Measurements from ENCODE around the gene IGSF9B. TPM values are rescaled to one million over a fixed set of nuclear protein-coding genes. Genes with fewer than 3 reads are reported as not detected.

Gene IGSF9B
- total and polyA plus RNA-seq, 2 of the 13 experiments (the other 11 are each of a cell fraction or from before 2014, with no cell fraction given) = not detected

GRCh38 chr11:133921513-133921912, 35.3 kb downstream of the IGSF9B start (continued):
- no peak for TF ChIP-seq ZBTB40 (IDR thresholded peaks at IDR 0.05)
- no peak for TF ChIP-seq ZBTB40 (CRISPR knock-in tag; IDR thresholded peaks at IDR 0.05)
- TF ChIP-seq HNRNPH1 (optimal IDR thresholded peaks at IDR 0.05; ENCODE audit: low read depth, low read length) = no peak
- no peak for TF ChIP-seq MAFK (conservative IDR thresholded peaks at IDR 0.05 in 1 of 2, IDR thresholded peaks at IDR 0.05 in 1 of 2; ENCODE audit: low read length in 2 of 2)

GRCh38 chr11:133921026-133921425, 35.7 kb downstream of the IGSF9B start:
- no peak for DNase-seq (ENCODE audit: low spot score)
- 79% methylated on average over 6 of the region's 33 CpGs for WGBS (ENCODE audit: low lambda C conversion rate)
- no peak overlapping the region for H3K9ac ChIP-seq (ENCODE audit: insufficient read depth, low read depth, low read length)
- no peaks in the 10 kb centered on the region for H3K4me1 ChIP-seq (ENCODE audit: insufficient read depth, low read length)
- in situ Hi-C loops (cut with HindIII; ENCODE audit: extremely low pct_ligation_motif_present, low pct_unique_long_range_greater_than_20kb) = no loop called here
- no peak overlapping the region for H3K27ac ChIP-seq (ENCODE audit: extremely low read length, insufficient read depth, low read length)
- H3K36me3 ChIP-seq (replicated peaks in 1 of 2; ENCODE audit: control insufficient read depth in 1 of 2, insufficient read depth in 2 of 2, low read length in 2 of 2) = no peaks in the 10 kb centered on the region
- no peak overlapping the region for H3K4me2 ChIP-seq (ENCODE audit: low read depth, low read length)
- H3K9me3 ChIP-seq (ENCODE audit: low read length) = no peaks in the 10 kb centered on the region
- peaks cover 9 to 50% of the 10 kb centered on the region in 2 experiments; a peak in 4 of 5 replicates for H3K27me3 ChIP-seq (ENCODE audit: control insufficient read depth in 1 of 2, insufficient read depth in 2 of 2, low read length in 2 of 2)
- ChIA-PET POLR2A (no interaction called here), CTCF (ENCODE audit: low intra/inter-chr PET ratio, low total read pairs) (no interaction called here)
- intact Hi-C loops (cut with micrococcal nuclease; ENCODE audit: unreplicated experiment) = no loop called here
- H3K79me2 ChIP-seq (ENCODE audit: insufficient read depth, low read length) = no peaks in the 10 kb centered on the region
- no peak overlapping the region for H3K4me3 ChIP-seq (replicated peaks in 1 of 3; ENCODE audit: insufficient read depth in 1 of 3, low read depth in 2 of 3, low read length in 3 of 3)
- FAIRE-seq = no peak
- no peak overlapping the region for H2AFZ ChIP-seq (ENCODE audit: low read length)
- no peaks in the 10 kb centered on the region for H4K20me1 ChIP-seq (ENCODE audit: insufficient read depth, low read length)
- no peak for ATAC-seq
- no TSS peak for BruUV-seq (replicated peaks)
- TF ChIP-seq ZNF816 (CRISPR knock-in tag; IDR thresholded peaks at IDR 0.05; ENCODE audit: borderline replicate concordance) (no peak), NFATC3 (CRISPR knock-in tag; IDR thresholded peaks at IDR 0.05) (no peak), SNRNP70 (IDR thresholded peaks at IDR 0.05; ENCODE audit: low read depth, low read length) (no peak), FOXM1 (CRISPR knock-in tag; IDR thresholded peaks at IDR 0.05) (no peak), UBTF (CRISPR knock-in tag; IDR thresholded peaks at IDR 0.05) (no peak)
